ENCODE measurements around the gene NEU2.

The NEU2 gene

DNA sequence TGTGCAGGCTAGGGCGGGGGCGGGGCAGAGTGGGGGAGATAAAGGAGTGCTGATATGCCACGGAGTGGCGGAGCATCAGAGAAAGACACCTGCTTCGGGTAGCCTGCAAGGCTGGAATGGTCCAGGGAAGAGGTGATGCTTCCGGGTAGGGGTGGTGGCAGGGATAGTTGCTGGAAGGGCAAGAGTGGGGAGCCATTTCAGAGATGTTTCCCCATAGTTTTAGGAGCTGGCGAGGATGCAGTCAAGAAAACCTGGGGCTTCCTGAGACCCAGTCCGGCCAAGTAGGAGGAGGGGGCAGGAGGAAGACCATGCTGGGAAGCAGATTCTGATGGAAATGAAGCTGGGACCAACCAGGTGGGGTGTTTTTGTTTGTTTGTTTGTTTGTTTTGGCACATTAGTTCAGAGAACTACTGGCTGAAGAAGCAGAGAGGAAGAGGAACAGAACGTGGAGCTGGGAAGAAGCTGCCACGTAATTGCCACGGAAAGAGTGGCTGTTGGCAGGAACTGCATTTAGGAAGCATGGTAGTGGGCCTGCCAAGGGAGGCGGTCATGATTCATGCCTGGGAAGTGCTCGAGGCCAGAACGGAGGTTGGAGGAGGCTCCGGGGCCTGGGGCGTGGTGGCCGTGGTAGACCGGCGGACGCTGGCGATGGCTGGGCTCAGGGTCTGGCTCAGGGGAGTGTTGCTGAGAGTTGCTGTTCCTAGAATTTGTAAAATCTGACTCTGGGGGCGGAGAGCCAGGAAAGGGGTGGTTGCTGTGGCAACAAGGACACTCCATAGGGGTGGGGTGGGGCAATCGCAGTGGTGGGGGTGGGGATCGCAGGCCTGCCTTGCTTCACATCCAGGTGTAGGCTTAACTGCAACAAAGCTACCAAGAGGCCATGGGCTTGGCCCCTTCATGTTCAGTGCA is 19.0 kb downstream of the NEU2 start:
- TF ChIP-seq NFIC (IDR thresholded peaks at IDR 0.05) (0 out of 2 replicates have a peak, but pooled peaks have one; percentile 26), FOXM1 (IDR thresholded peaks at IDR 0.05; ENCODE audit: borderline replicate concordance, low read depth) (no peak), CREB1 (IDR thresholded peaks at IDR 0.05; ENCODE audit: low read depth) (no peak), TAF1 (IDR thresholded peaks at IDR 0.05; ENCODE audit: low read depth) (no peak), RAD21 (IDR thresholded peaks at IDR 0.05; ENCODE audit: low read depth) (no peak), EGR1 (IDR thresholded peaks at IDR 0.05) (no peak), TCF12 (IDR thresholded peaks at IDR 0.05; ENCODE audit: low read depth) (no peak), YY1 (IDR thresholded peaks at IDR 0.05; ENCODE audit: low read depth) (no peak), ZBTB7A (IDR thresholded peaks at IDR 0.05; ENCODE audit: low read depth) (no peak), EP300 (IDR thresholded peaks at IDR 0.05; ENCODE audit: borderline replicate concordance) (0 out of 2 replicates have a peak, but pooled peaks have one; percentile 40), TEAD4 (IDR thresholded peaks at IDR 0.05) (no peak), CEBPB (IDR thresholded peaks at IDR 0.05) (no peak)
- TF ChIP-seq, protein P1, sequence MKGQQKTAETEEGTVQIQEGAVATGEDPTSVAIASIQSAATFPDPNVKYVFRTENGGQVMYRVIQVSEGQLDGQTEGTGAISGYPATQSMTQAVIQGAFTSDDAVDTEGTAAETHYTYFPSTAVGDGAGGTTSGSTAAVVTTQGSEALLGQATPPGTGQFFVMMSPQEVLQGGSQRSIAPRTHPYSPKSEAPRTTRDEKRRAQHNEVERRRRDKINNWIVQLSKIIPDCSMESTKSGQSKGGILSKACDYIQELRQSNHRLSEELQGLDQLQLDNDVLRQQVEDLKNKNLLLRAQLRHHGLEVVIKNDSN (IDR thresholded peaks at IDR 0.05) = no peak
- TF ChIP-seq, protein P2, sequence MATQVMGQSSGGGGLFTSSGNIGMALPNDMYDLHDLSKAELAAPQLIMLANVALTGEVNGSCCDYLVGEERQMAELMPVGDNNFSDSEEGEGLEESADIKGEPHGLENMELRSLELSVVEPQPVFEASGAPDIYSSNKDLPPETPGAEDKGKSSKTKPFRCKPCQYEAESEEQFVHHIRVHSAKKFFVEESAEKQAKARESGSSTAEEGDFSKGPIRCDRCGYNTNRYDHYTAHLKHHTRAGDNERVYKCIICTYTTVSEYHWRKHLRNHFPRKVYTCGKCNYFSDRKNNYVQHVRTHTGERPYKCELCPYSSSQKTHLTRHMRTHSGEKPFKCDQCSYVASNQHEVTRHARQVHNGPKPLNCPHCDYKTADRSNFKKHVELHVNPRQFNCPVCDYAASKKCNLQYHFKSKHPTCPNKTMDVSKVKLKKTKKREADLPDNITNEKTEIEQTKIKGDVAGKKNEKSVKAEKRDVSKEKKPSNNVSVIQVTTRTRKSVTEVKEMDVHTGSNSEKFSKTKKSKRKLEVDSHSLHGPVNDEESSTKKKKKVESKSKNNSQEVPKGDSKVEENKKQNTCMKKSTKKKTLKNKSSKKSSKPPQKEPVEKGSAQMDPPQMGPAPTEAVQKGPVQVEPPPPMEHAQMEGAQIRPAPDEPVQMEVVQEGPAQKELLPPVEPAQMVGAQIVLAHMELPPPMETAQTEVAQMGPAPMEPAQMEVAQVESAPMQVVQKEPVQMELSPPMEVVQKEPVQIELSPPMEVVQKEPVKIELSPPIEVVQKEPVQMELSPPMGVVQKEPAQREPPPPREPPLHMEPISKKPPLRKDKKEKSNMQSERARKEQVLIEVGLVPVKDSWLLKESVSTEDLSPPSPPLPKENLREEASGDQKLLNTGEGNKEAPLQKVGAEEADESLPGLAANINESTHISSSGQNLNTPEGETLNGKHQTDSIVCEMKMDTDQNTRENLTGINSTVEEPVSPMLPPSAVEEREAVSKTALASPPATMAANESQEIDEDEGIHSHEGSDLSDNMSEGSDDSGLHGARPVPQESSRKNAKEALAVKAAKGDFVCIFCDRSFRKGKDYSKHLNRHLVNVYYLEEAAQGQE (IDR thresholded peaks at IDR 0.05; ENCODE audit: low read depth) = no peak
- TF ChIP-seq, protein P3, sequence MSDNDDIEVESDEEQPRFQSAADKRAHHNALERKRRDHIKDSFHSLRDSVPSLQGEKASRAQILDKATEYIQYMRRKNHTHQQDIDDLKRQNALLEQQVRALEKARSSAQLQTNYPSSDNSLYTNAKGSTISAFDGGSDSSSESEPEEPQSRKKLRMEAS (IDR thresholded peaks at IDR 0.05) = peak; percentile 51

DNA sequence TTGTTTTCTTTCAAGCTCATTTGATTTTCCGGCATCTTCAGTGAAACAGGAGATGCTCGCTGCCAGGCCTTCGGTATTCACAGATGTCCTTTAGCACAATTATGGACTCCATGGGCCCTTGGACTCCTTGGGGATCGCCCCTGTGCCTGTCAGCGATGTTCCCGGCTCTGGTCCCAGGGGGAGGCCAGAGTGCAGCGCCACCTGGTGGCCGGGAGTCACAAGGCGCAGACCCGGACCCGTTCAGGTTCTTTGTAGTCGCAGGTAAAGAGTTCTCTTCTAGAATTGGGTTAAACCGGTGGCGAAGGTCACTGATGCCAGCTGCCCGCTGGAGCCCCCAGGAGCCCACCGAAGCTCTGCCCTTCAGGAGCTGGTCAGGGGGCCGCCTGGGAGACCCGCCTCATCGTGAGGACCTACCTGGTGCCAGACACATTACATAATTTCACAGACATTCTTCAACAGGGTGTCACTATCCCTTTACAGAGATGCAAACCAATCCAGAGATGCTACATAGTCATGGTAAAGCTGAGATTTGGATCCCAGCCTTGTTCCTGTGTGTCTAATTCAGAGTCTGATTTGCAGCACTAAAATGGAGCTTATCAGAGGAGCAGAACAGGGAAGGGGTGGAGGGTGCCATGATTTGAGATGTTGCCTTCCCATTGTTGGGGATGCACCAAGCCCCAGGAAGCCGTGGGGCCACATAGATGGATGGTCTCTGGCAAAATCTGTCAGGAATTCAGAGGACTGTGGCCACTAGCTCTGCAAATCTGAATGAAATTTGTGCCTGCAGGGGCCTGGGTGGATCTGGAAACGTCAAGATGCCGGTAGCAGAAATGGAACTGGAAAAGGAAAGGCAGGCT is 21.7 kb downstream of the NEU2 start:
- TF ChIP-seq, protein P2 (IDR thresholded peaks at IDR 0.05; ENCODE audit: low read depth) = no peak
- no peak for TF ChIP-seq FOXM1 (IDR thresholded peaks at IDR 0.05; ENCODE audit: borderline replicate concordance, low read depth)
- TF ChIP-seq TAF1 (IDR thresholded peaks at IDR 0.05; ENCODE audit: low read depth) = 0 out of 2 replicates have a peak, but pooled peaks have one; percentile 29
- TF ChIP-seq TCF12 (IDR thresholded peaks at IDR 0.05; ENCODE audit: low read depth) = 0 out of 2 replicates have a peak, but pooled peaks have one; percentile 39
- no peak for TF ChIP-seq TEAD4 (IDR thresholded peaks at IDR 0.05)
- no peak for TF ChIP-seq EP300 (IDR thresholded peaks at IDR 0.05; ENCODE audit: borderline replicate concordance)
- TF ChIP-seq, protein P1 (IDR thresholded peaks at IDR 0.05) = no peak
- no peak for TF ChIP-seq CEBPB (IDR thresholded peaks at IDR 0.05)
- no peak for TF ChIP-seq EGR1 (IDR thresholded peaks at IDR 0.05)
- TF ChIP-seq ZBTB7A (IDR thresholded peaks at IDR 0.05; ENCODE audit: low read depth) = no peak
- TF ChIP-seq, protein P3 (IDR thresholded peaks at IDR 0.05) = no peak
- no peak for TF ChIP-seq YY1 (IDR thresholded peaks at IDR 0.05; ENCODE audit: low read depth)
- TF ChIP-seq CREB1 (IDR thresholded peaks at IDR 0.05; ENCODE audit: low read depth) = no peak
- TF ChIP-seq RAD21 (IDR thresholded peaks at IDR 0.05; ENCODE audit: low read depth) = peak; percentile 96
- no peak for TF ChIP-seq NFIC (IDR thresholded peaks at IDR 0.05)

DNA sequence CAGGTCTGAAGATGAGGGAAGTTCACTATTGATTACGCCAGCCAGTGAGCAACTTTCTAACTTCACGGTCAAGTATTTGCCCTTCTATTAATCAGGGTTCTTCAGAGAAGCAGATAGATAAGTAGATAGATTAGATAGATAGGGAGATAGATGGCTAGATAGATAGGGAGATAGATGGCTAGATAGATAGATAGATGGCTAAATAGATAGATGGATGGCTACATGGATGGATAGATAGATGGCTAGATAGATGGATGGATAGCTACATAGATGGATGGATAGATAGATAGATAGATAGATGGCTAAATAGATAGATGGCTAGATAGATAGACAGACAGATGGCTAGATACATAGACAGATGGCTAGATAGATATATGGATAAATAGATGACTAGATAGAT is 22.9 kb downstream of the NEU2 start:
- no peak for TF ChIP-seq YY1 (IDR thresholded peaks at IDR 0.05; ENCODE audit: low read depth)
- TF ChIP-seq, protein P2 (IDR thresholded peaks at IDR 0.05; ENCODE audit: low read depth) = no peak
- TF ChIP-seq EGR1 (IDR thresholded peaks at IDR 0.05) = no peak
